HepG2 (cell line): ENCODE results near the gene MAPRE3. TPM values are rescaled to one million over a fixed set of nuclear protein-coding genes. Genes with fewer than 3 reads are reported as not detected.
A peak's percentile ranks its signal among the peaks of the same experiment; 100 is the strongest.

Experiments
- FOXK2 ChIP-seq: fragments of 450-650 bp; IDR thresholded peaks from 2 replicates; pipeline ENCODE4 v1.6.1; 2016
- MTF1 ChIP-seq: sonication (generic); formaldehyde crosslinking; IDR thresholded peaks from 2 replicates; pipeline ENCODE4 v1.5.0; 2020; ENCODE audit warnings: missing genetic modification reagents
- ONECUT2 ChIP-seq: sonication (generic); formaldehyde crosslinking; IDR thresholded peaks from 2 replicates; pipeline ENCODE4 v1.4.0; 2020; ENCODE audit warnings: missing genetic modification reagents
- RAD21 ChIP-seq: fragments of 450-650 bp; formaldehyde crosslinking; IDR thresholded peaks from 2 replicates; pipeline ENCODE4 v1.5.0; 2020; ENCODE audit warnings: mild to moderate bottlenecking
- RFX1 ChIP-seq: fragments of 450-650 bp; IDR thresholded peaks from 2 replicates; pipeline ENCODE4 v1.6.1; 2017
- SATB2 ChIP-seq: sonication (generic); formaldehyde crosslinking; IDR thresholded peaks from 2 replicates; pipeline ENCODE4 v1.5.0; 2020; ENCODE audit warnings: missing genetic modification reagents
- SIX1 ChIP-seq: sonication (generic); formaldehyde crosslinking; IDR thresholded peaks from 2 replicates; pipeline ENCODE4 v1.4.0; 2020; ENCODE audit warnings: missing genetic modification reagents, borderline replicate concordance
- SMYD3 ChIP-seq: sonication (generic); formaldehyde crosslinking; IDR thresholded peaks from 2 replicates; pipeline ENCODE4 v1.8.1; 2023; ENCODE audit warnings: mild to moderate bottlenecking, missing genetic modification reagents
- ZNF577 ChIP-seq: sonication (generic); formaldehyde crosslinking; IDR thresholded peaks from 2 replicates; pipeline ENCODE4 v1.4.0; 2020; ENCODE audit warnings: mild to moderate bottlenecking, low read depth, missing genetic modification reagents, borderline replicate concordance
- polyA plus RNA-seq, 8 experiments: library from polyadenylated mRNA; depleted of rRNA in 3 of 8; stranded (reverse) in 7 of 8; unstranded in 1 of 8; fragments of >200 nt; fragmentation: Illumina TruSeq in 4 of 8; extraction: Trizol in 4 of 8; gene quantifications; 2 replicates each; pipeline versions ENCODE4 v1.2.1 to v1.2.3, GENCODE V29; 2011 to 2016; ENCODE audit warnings: low read depth in 4 of 8, missing spikeins in 1 of 8, mixed read lengths in 1 of 8; ENCODE audit not compliant: insufficient read depth in 1 of 8
- total RNA-seq, 5 experiments: library from RNA; depleted of rRNA; stranded (reverse); fragments of >200 nt; fragmentation: Illumina TruSeq; extraction: Trizol; gene quantifications; 2 replicates each; pipeline ENCODE4 v1.2.3, GENCODE V29; 2016; ENCODE audit warnings: low read depth in 1 of 5
- TF ChIP-seq, protein P1 (sequence below): sonication (generic); formaldehyde crosslinking; IDR thresholded peaks from 2 replicates; pipeline ENCODE4 v1.8.1; 2022; ENCODE audit warnings: low read depth, mild to moderate bottlenecking, missing genetic modification reagents
- TF ChIP-seq, protein P2 (sequence below): sonication (generic); formaldehyde crosslinking; IDR thresholded peaks from 2 replicates; pipeline ENCODE4 v1.8.0; 2022; ENCODE audit warnings: mild to moderate bottlenecking, missing genetic modification reagents; ENCODE audit not compliant: insufficient replicate concordance
- TF ChIP-seq, protein P3 (sequence below): sonication (generic); formaldehyde crosslinking; IDR thresholded peaks from 2 replicates; pipeline ENCODE4 v1.5.0; 2020; ENCODE audit warnings: mild to moderate bottlenecking, missing genetic modification reagents
- TF ChIP-seq, protein P4 (sequence below): sonication (generic); formaldehyde crosslinking; conservative IDR thresholded peaks from 2 replicates; pipeline ENCODE4 v1.8.0; 2022; ENCODE audit warnings: low read depth, missing genetic modification reagents
- TF ChIP-seq, protein P5 (sequence below): sonication (generic); formaldehyde crosslinking; IDR thresholded peaks from 2 replicates; pipeline ENCODE4 v1.8.1; 2023; ENCODE audit warnings: mild to moderate bottlenecking, moderate library complexity, missing genetic modification reagents
- TF ChIP-seq, protein P6 (sequence below): sonication (generic); formaldehyde crosslinking; IDR thresholded peaks from 2 replicates; pipeline ENCODE4 v1.4.0; 2020; ENCODE audit warnings: missing genetic modification reagents, borderline replicate concordance

Gene MAPRE3
- total and polyA plus RNA-seq, 2 of the 13 experiments (the other 11 are each of a cell fraction or from before 2014, with no cell fraction given), result 0.31 to 0.91 TPM

DNA sequence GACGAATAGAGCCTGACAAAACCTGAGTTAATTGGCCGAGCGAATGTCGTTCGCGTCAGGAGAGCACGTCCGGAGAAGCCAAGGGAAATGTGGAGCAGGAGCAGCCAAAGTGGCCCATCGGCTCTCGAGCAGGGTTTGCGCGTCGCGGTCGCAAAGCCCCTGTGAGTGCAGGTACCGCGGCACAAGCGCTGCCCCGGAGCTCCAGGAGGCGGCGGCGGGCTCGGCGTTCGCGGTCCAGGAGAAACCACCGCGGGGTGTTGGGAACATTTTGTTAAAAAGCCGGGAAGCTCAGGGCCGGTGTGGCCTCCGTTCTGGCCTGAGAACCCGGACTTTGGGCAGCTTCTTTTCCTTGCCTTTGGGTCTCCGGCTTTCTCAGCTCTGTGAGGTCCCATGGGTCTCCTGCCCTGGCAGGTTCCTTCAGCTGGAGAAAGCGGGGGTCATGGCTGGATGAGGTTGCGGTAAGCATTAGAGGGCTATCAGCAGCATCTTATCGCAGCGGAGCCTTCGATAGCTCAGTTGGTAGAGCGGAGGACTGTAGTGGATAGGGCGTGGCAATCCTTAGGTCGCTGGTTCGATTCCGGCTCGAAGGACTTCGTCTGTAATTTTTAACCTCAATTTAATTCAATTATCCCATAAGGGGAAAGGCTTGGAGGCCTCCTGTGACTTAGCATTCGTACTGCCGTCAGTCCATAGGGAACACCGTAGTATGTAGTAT is 80.0 kb downstream of the MAPRE3 start (continued):
- TF ChIP-seq, protein P1, sequence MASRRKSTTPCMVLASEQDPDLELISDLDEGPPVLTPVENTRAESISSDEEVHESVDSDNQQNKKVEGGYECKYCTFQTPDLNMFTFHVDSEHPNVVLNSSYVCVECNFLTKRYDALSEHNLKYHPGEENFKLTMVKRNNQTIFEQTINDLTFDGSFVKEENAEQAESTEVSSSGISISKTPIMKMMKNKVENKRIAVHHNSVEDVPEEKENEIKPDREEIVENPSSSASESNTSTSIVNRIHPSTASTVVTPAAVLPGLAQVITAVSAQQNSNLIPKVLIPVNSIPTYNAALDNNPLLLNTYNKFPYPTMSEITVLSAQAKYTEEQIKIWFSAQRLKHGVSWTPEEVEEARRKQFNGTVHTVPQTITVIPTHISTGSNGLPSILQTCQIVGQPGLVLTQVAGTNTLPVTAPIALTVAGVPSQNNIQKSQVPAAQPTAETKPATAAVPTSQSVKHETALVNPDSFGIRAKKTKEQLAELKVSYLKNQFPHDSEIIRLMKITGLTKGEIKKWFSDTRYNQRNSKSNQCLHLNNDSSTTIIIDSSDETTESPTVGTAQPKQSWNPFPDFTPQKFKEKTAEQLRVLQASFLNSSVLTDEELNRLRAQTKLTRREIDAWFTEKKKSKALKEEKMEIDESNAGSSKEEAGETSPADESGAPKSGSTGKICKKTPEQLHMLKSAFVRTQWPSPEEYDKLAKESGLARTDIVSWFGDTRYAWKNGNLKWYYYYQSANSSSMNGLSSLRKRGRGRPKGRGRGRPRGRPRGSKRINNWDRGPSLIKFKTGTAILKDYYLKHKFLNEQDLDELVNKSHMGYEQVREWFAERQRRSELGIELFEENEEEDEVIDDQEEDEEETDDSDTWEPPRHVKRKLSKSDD (CRISPR knock-in tag), result peak; percentile 75
- TF ChIP-seq ONECUT2 (CRISPR knock-in tag), result 0 out of 2 replicates have a peak, but pooled peaks have one; percentile 8
- peak; percentile 51 for TF ChIP-seq SIX1 (CRISPR knock-in tag)
- TF ChIP-seq, protein P2, sequence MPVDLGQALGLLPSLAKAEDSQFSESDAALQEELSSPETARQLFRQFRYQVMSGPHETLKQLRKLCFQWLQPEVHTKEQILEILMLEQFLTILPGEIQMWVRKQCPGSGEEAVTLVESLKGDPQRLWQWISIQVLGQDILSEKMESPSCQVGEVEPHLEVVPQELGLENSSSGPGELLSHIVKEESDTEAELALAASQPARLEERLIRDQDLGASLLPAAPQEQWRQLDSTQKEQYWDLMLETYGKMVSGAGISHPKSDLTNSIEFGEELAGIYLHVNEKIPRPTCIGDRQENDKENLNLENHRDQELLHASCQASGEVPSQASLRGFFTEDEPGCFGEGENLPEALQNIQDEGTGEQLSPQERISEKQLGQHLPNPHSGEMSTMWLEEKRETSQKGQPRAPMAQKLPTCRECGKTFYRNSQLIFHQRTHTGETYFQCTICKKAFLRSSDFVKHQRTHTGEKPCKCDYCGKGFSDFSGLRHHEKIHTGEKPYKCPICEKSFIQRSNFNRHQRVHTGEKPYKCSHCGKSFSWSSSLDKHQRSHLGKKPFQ (CRISPR knock-in tag), result no peak
- TF ChIP-seq, protein P3, sequence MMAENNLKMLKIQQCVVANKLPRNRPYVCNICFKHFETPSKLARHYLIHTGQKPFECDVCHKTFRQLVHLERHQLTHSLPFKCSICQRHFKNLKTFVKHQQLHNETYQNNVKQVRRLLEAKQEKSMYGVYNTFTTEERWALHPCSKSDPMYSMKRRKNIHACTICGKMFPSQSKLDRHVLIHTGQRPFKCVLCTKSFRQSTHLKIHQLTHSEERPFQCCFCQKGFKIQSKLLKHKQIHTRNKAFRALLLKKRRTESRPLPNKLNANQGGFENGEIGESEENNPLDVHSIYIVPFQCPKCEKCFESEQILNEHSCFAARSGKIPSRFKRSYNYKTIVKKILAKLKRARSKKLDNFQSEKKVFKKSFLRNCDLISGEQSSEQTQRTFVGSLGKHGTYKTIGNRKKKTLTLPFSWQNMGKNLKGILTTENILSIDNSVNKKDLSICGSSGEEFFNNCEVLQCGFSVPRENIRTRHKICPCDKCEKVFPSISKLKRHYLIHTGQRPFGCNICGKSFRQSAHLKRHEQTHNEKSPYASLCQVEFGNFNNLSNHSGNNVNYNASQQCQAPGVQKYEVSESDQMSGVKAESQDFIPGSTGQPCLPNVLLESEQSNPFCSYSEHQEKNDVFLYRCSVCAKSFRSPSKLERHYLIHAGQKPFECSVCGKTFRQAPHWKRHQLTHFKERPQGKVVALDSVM (CRISPR knock-in tag), result peak; percentile 8; the same call in 1 of the 2 replicates
- peak; percentile 49; the same call in 1 of the 2 replicates for TF ChIP-seq SMYD3 (CRISPR knock-in tag)
- TF ChIP-seq, protein P4, sequence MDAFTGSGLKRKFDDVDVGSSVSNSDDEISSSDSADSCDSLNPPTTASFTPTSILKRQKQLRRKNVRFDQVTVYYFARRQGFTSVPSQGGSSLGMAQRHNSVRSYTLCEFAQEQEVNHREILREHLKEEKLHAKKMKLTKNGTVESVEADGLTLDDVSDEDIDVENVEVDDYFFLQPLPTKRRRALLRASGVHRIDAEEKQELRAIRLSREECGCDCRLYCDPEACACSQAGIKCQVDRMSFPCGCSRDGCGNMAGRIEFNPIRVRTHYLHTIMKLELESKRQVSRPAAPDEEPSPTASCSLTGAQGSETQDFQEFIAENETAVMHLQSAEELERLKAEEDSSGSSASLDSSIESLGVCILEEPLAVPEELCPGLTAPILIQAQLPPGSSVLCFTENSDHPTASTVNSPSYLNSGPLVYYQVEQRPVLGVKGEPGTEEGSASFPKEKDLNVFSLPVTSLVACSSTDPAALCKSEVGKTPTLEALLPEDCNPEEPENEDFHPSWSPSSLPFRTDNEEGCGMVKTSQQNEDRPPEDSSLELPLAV (CRISPR knock-in tag), result no peak
- TF ChIP-seq ZNF577 (CRISPR knock-in tag), result 0 out of 2 replicates have a peak, but pooled peaks have one; percentile 21
- TF ChIP-seq FOXK2, result no peak
- TF ChIP-seq RAD21 (CRISPR knock-in tag), result peak; percentile 48
- no peak for TF ChIP-seq SATB2
- TF ChIP-seq, protein P5, sequence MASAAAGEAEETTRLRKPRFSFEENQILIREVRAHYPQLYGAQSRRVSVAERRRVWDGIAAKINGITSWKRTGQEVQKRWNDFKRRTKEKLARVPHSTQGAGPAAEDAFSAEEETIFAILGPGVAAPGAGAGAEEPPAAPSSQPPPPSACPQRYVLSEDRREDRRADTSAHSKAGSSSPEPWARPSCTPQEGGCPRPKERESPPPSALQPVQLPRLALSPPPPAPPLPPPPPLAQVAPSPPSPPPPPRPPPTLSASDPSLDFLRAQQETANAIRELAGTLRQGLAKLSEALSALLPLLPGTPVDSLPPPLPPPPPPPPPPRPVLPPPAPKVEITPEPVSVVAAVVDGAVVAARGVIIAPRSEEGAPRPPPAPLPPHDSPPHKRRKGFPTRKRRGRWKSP (CRISPR knock-in tag), result peak; percentile 98
- TF ChIP-seq RFX1, result no peak
- TF ChIP-seq MTF1 (CRISPR knock-in tag), result no peak
- TF ChIP-seq, protein P6, sequence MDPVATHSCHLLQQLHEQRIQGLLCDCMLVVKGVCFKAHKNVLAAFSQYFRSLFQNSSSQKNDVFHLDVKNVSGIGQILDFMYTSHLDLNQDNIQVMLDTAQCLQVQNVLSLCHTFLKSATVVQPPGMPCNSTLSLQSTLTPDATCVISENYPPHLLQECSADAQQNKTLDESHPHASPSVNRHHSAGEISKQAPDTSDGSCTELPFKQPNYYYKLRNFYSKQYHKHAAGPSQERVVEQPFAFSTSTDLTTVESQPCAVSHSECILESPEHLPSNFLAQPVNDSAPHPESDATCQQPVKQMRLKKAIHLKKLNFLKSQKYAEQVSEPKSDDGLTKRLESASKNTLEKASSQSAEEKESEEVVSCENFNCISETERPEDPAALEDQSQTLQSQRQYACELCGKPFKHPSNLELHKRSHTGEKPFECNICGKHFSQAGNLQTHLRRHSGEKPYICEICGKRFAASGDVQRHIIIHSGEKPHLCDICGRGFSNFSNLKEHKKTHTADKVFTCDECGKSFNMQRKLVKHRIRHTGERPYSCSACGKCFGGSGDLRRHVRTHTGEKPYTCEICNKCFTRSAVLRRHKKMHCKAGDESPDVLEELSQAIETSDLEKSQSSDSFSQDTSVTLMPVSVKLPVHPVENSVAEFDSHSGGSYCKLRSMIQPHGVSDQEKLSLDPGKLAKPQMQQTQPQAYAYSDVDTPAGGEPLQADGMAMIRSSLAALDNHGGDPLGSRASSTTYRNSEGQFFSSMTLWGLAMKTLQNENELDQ (CRISPR knock-in tag), result peak; percentile 15; the same call in 1 of the 2 replicates
